Panc1 (cell line): ENCODE measurements around the gene MCU. TPM values are rescaled to one million over a fixed set of nuclear protein-coding genes. Genes with fewer than 3 reads are reported as not detected.
A peak's percentile ranks its signal among the peaks of the same experiment; 100 is the strongest.

Experiments
- ATAC-seq: fragments of 200-7000 bp; cut with Tn5 transposase; 2 replicates; pipeline ENCODE4 v1.9.1; 2020; ENCODE audit warnings: mild to moderate bottlenecking, moderate library complexity
- BruUV-seq: library from RNA; stranded (reverse); fragments of 400-500 nt; replicated peaks from 2 replicates; lab custom pipeline; 2021; lab: Mats Ljungman, UMichigan
- CTCF ChIA-PET: fragments of 300-600 bp; sonication (Branson Sonifier 250); formaldehyde crosslinking; loops from one replicate; lab custom pipeline; 2022; ENCODE audit warnings: antibody characterized with exemption; lab: Charles Lee
- POLR2A ChIA-PET: fragments of 300-600 bp; sonication (Branson Sonifier 250); formaldehyde crosslinking; loops from one replicate; lab custom pipeline; 2022; ENCODE audit warnings: antibody characterized with exemption; lab: Charles Lee
- DNase-seq: peaks from one replicate; pipeline ENCODE4 v3.0.0-alpha.2; 2010; ENCODE audit warnings: low read depth, low spot score
- H3K27ac ChIP-seq: 2 replicates; pipeline ENCODE4 v1.5.1; 2011; ENCODE audit warnings: mild to moderate bottlenecking, low read length, inconsistent platforms
- H3K27me3 ChIP-seq: fragments of 200-500 bp; sonication (Bioruptor generic); 2 replicates; pipeline ENCODE4 v1.6.0; 2014; ENCODE audit warnings: low read length, inconsistent platforms; ENCODE audit not compliant: control insufficient read depth, insufficient read depth
- H3K36me3 ChIP-seq: fragments of 200-500 bp; sonication (Bioruptor generic); 2 replicates; pipeline ENCODE4 v1.5.1; 2014; ENCODE audit warnings: inconsistent platforms, mild to moderate bottlenecking, low read length, moderate library complexity; ENCODE audit not compliant: control insufficient read depth, insufficient read depth
- H3K4me1 ChIP-seq: 2 replicates; pipeline ENCODE4 v1.5.1; 2011; ENCODE audit warnings: inconsistent platforms, mild to moderate bottlenecking, low read length, moderate library complexity; ENCODE audit not compliant: control insufficient read depth, insufficient read depth
- H3K4me3 ChIP-seq, 2 experiments: 2 replicates each; pipeline ENCODE4 v1.5.1; 2011 to 2012; ENCODE audit warnings: low read depth in 2 of 2, low read length in 2 of 2, mild to moderate bottlenecking in 2 of 2, inconsistent platforms in 1 of 2, moderate library complexity in 1 of 2
- H3K9me3 ChIP-seq: fragments of 200-500 bp; sonication (Bioruptor generic); 2 replicates; pipeline ENCODE4 v1.5.1; 2014; ENCODE audit warnings: low read depth, mild to moderate bottlenecking, inconsistent platforms, low read length, moderate library complexity; ENCODE audit not compliant: control insufficient read depth, insufficient read depth
- CTCF ChIP-seq: fragments of 450-650 bp; IDR thresholded peaks from 2 replicates; pipeline ENCODE4 v1.5.1; 2017; ENCODE audit warnings: mild to moderate bottlenecking
- POLR2AphosphoS5 ChIP-seq: IDR thresholded peaks from 2 replicates; pipeline ENCODE4 v1.6.1; 2012; ENCODE audit warnings: mild to moderate bottlenecking, low read depth, low read length, moderate library complexity
- REST ChIP-seq, 2 experiments: IDR thresholded peaks; 2 replicates each; pipeline ENCODE4 v1.6.1; 2011 to 2012; ENCODE audit warnings: low read depth in 2 of 2, control low read depth in 1 of 2, low read length in 1 of 2, mild to moderate bottlenecking in 1 of 2, moderate library complexity in 1 of 2; ENCODE audit not compliant: insufficient read depth in 1 of 2
- SIN3A ChIP-seq: IDR thresholded peaks from 2 replicates; pipeline ENCODE4 v1.6.1; 2012; ENCODE audit warnings: low read depth, mild to moderate bottlenecking, low read length, moderate library complexity, borderline replicate concordance; ENCODE audit not compliant: insufficient read depth
- TCF7L2 ChIP-seq: IDR thresholded peaks from 2 replicates; pipeline ENCODE4 v1.6.1; 2011; ENCODE audit warnings: mild to moderate bottlenecking, low read depth, low read length, inconsistent platforms
- in situ Hi-C: cut with HindIII; loops from 2 replicates; pipeline ENCODE4 v1.10.0; 2016; ENCODE audit warnings: low sequenced_read_pairs, low pct_unique_long_range_greater_than_20kb
- intact Hi-C: fragments of 100-400 bp; cut with micrococcal nuclease; formaldehyde crosslinking; loops from one replicate; pipeline ENCODE4 v1.10.0; 2022; ENCODE audit not compliant: unreplicated experiment
- total RNA-seq: library from RNA; stranded (reverse); gene quantifications from one replicate; pipeline ENCODE4 v1.2.1, GENCODE V29; 2021; ENCODE audit not compliant: unreplicated experiment

The MCU gene
- total RNA-seq, 1 experiment from 2014 or later = 31.6 TPM

- ATAC-seq = no peak
- ChIA-PET POLR2A (interaction anchor here (0.6 to 0.7 kb wide), 2 partner anchors 270 to 571 kb away, joined by 3 to 13 read pairs; no protein-coding TSS in a partner anchor), CTCF (interaction anchor here (0.6 to 1.7 kb wide), 3 partner anchors 141 to 319 kb away, joined by 4 to 14 read pairs (median 13); no protein-coding TSS in a partner anchor)
- Histone ChIP-seq H3K9me3 (no peaks in the 10 kb centered on the region), H3K36me3 (no peaks in the 10 kb centered on the region; the same call in 1 of the 2 replicates), H3K4me1 (peaks cover 14% of the 10 kb centered on the region), H3K4me3 (peak overlapping the region; percentile 75 to 77), H3K27me3 (no peaks in the 10 kb centered on the region), H3K27ac (peak overlapping the region; percentile 73)
- in situ Hi-C loops (no loop called here), intact Hi-C loops (no loop called here)
- TSS peak; percentile 64 for BruUV-seq
- DNase-seq = no peak
- TF ChIP-seq SIN3A (no peak), CTCF (no peak), REST (IDR thresholded peaks at IDR 0.05; ENCODE audit: insufficient read depth in 1 of 2, low read depth in 2 of 2, low read length in 1 of 2) (no peak), TCF7L2 (no peak), POLR2AphosphoS5 (no peak)
These were observed 1.2 kb downstream of the MCU start for GRCh38 chr10:72692994-72693781.

GRCh38 chr10:72694476-72695369 is 2.8 kb downstream of the MCU start:
- intact Hi-C loops = loop anchor here (2.0 kb wide), 1 partner anchor 140 kb away; no protein-coding TSS in a partner anchor
- TF ChIP-seq CTCF = peak; percentile 76
- TF ChIP-seq POLR2AphosphoS5 = no peak
- H3K27me3 ChIP-seq = no peaks in the 10 kb centered on the region
- POLR2A ChIA-PET = no interaction called here
- no TSS peak for BruUV-seq
- no peaks in the 10 kb centered on the region for H3K9me3 ChIP-seq
- 0 out of 2 replicates have a peak overlapping the region, but pooled peaks have one; percentile 2 for H3K27ac ChIP-seq
- H3K4me1 ChIP-seq = peaks cover 13% of the 10 kb centered on the region
- no peak overlapping the region for H3K4me3 ChIP-seq
- CTCF ChIA-PET = interaction anchor here (0.6 kb wide), 1 partner anchor 107 kb away, joined by 4 read pairs; no protein-coding TSS in a partner anchor
- no peaks in the 10 kb centered on the region; the same call in 1 of the 2 replicates for H3K36me3 ChIP-seq
- DNase-seq = no peak
- ATAC-seq = no peak
- in situ Hi-C loops = no loop called here
